HCT116 (cell line): ENCODE measurements around the gene COL1A1.

Experiments
- EZH2 ChIP-seq: fragments of 200-600 bp; sonication (generic); IDR thresholded peaks from 2 replicates; pipeline ENCODE4 v1.6.1; 2017; ENCODE audit warnings: antibody characterized with exemption, mixed run types
- EZH2phosphoT487 ChIP-seq: fragments of 200-600 bp; IDR thresholded peaks from 2 replicates; pipeline ENCODE4 v1.6.1; 2018; ENCODE audit warnings: antibody characterized with exemption, borderline replicate concordance
- FOSL1 ChIP-seq: IDR thresholded peaks from 2 replicates; pipeline ENCODE4 v1.6.1; 2012; ENCODE audit warnings: low read depth
- POLR2A ChIP-seq: IDR thresholded peaks from 2 replicates; pipeline ENCODE4 v1.7.0; 2011; ENCODE audit warnings: borderline replicate concordance; ENCODE audit not compliant: insufficient read depth, insufficient read length; ENCODE audit errors: extremely low read depth
- POLR2AphosphoS5 ChIP-seq: IDR thresholded peaks from 2 replicates; pipeline ENCODE4 v1.6.1; 2011; ENCODE audit warnings: mild to moderate bottlenecking, low read depth, low read length, moderate library complexity
- RAD21 ChIP-seq: IDR thresholded peaks from 2 replicates; pipeline ENCODE4 v1.6.1; 2012; ENCODE audit warnings: low read depth, mild to moderate bottlenecking
- SRF ChIP-seq: IDR thresholded peaks from 2 replicates; pipeline ENCODE4 v1.6.1; 2012; ENCODE audit warnings: low read depth
- TCF7L2 ChIP-seq: IDR thresholded peaks from 2 replicates; pipeline ENCODE4 v1.7.0; 2011; ENCODE audit warnings: borderline replicate concordance, inconsistent platforms; ENCODE audit not compliant: insufficient read depth, insufficient read length; ENCODE audit errors: extremely low read depth
- ZNF274 ChIP-seq: fragments of 200-500 bp; sonication (Bioruptor generic); IDR thresholded peaks from 2 replicates; pipeline ENCODE4 v1.6.1; 2014; ENCODE audit warnings: mild to moderate bottlenecking, low read depth, low read length, inconsistent platforms
- TF ChIP-seq, protein P1 (sequence below), 3 experiments: fragments of 200-600 bp in 1 of 3; sonication (generic) in 1 of 3; IDR thresholded peaks in 2 of 3; conservative IDR thresholded peaks in 1 of 3; 2 replicates each; pipeline ENCODE4 v1.5.1; 2012 to 2017; ENCODE audit warnings: low read depth in 2 of 3, low read length in 2 of 3, antibody characterized with exemption in 1 of 3, borderline replicate concordance in 1 of 3, control low read depth in 1 of 3, mild to moderate bottlenecking in 1 of 3, mixed read lengths in 1 of 3, mixed run types in 1 of 3, moderate library complexity in 1 of 3; ENCODE audit not compliant: insufficient read depth in 1 of 3

DNA sequence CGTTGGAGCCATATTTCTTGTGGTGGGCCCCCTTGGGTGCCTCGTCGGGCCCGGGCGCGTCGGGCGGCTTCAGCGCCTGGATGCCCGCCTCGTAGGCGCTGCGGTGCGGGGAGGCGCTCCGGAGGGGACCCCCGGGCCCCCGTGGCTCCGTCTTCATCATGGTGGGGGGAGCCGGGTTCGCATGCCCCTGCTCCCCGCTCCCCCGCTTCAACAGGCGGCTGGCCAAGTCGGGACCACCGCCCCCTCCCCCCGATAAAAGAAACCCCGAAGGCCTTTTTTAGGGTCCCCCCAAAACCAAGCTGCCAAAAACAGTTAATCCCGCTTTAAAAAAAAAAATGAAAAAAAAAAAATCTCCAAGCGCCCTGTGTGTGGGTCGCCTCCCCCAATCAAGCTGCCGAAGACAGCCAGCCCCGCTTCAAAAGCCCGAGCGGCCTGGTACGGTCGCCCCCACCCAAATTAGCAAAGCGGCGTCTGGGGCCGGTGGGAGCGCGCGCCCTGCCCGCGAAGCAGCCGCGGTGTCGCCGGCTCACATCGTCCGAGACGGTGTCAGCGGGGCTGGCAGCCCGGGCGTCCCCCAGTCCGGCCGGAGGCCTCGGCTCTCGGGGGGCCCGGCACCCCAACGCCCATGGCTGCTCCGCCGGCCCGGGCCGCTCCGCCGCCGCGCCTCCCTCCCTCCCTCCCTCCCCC lies 50.9 kb downstream of the COL1A1 start, which contains the start of gene PPP1R9B:
- TF ChIP-seq, protein P1, sequence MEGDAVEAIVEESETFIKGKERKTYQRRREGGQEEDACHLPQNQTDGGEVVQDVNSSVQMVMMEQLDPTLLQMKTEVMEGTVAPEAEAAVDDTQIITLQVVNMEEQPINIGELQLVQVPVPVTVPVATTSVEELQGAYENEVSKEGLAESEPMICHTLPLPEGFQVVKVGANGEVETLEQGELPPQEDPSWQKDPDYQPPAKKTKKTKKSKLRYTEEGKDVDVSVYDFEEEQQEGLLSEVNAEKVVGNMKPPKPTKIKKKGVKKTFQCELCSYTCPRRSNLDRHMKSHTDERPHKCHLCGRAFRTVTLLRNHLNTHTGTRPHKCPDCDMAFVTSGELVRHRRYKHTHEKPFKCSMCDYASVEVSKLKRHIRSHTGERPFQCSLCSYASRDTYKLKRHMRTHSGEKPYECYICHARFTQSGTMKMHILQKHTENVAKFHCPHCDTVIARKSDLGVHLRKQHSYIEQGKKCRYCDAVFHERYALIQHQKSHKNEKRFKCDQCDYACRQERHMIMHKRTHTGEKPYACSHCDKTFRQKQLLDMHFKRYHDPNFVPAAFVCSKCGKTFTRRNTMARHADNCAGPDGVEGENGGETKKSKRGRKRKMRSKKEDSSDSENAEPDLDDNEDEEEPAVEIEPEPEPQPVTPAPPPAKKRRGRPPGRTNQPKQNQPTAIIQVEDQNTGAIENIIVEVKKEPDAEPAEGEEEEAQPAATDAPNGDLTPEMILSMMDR (IDR thresholded peaks at IDR 0.05 in 2 of 3, conservative IDR thresholded peaks at IDR 0.05 in 1 of 3; ENCODE audit: borderline replicate concordance in 1 of 3, insufficient read depth in 1 of 3, low read depth in 2 of 3, low read length in 2 of 3) = no peak
- TF ChIP-seq POLR2A = no peak
- TF ChIP-seq POLR2AphosphoS5 = no peak
- TF ChIP-seq EZH2 = no peak
- no peak for TF ChIP-seq FOSL1
- no peak for TF ChIP-seq ZNF274
- no peak for TF ChIP-seq EZH2phosphoT487
- TF ChIP-seq RAD21 = no peak
- no peak for TF ChIP-seq TCF7L2
- TF ChIP-seq SRF = no peak
